Muscle of leg (tissue), 11 donors: ENCODE measurements around the gene CRIP1. TPM values are rescaled to one million over a fixed set of nuclear protein-coding genes. Genes with fewer than 3 reads are reported as not detected.

Experiments used
- DNase-seq: peaks from one replicate; pipeline ENCODE4 v3.0.0; 2013
- H3K27ac ChIP-seq: one replicate; pipeline ENCODE4 v1.5.1; 2013; ENCODE audit warnings: mild to moderate bottlenecking, low read length, control low read depth
- H3K27me3 ChIP-seq: one replicate; pipeline ENCODE4 v1.6.1; 2013; ENCODE audit warnings: low read length; ENCODE audit not compliant: control insufficient read depth, insufficient read depth
- H3K36me3 ChIP-seq: one replicate; pipeline ENCODE4 v1.6.1; 2013; ENCODE audit warnings: low read length; ENCODE audit not compliant: control insufficient read depth, insufficient read depth
- H3K4me1 ChIP-seq: one replicate; pipeline ENCODE4 v1.6.1; 2013; ENCODE audit warnings: low read length; ENCODE audit not compliant: control insufficient read depth, insufficient read depth
- H3K4me3 ChIP-seq: one replicate; pipeline ENCODE4 v1.5.1; 2013; ENCODE audit warnings: low read length, control low read depth
- H3K9me3 ChIP-seq: replicated peaks from 2 replicates; pipeline ENCODE4 v1.6.1; 2013; ENCODE audit warnings: low read depth, low read length; ENCODE audit not compliant: control insufficient read depth
- WGBS: methylation state at CpG from one replicate; pipeline ENCODE4 v1.1.5; 2013; ENCODE audit warnings: missing lambda C conversion rate; ENCODE audit not compliant: insufficient coverage; 5-methylcytosine and 5-hydroxymethylcytosine counted together
- polyA plus RNA-seq, 8 donors: library from polyadenylated mRNA; unstranded; fragments of 120-200 nt; gene quantifications; one replicate each; pipeline versions ENCODE4 v1.2.1 to v1.2.3, GENCODE V29; 2013; ENCODE audit warnings: inconsistent platforms in 1 of 8, low replicate concordance in 1 of 8; ENCODE audit not compliant: insufficient read length in 8 of 8, insufficient read depth in 1 of 8
- total RNA-seq: library from RNA; stranded (reverse); fragments of 120-200 nt; gene quantifications from one replicate; pipeline ENCODE4 v1.2.4, GENCODE V29; 2013

CRIP1 gene
- total and polyA plus RNA-seq, 9 donors, result 32.6 to 64.4 (median 56.2) TPM

- Histone ChIP-seq H3K27me3 (no peaks in the 10 kb centered on the region), H3K4me1 (peaks cover 57% of the 10 kb centered on the region), H3K36me3 (peaks cover 65% of the 10 kb centered on the region), H3K4me3 (no peak overlapping the region), H3K27ac (no peak overlapping the region), H3K9me3 (no peaks in the 10 kb centered on the region)
- no peak for DNase-seq
- WGBS, result 93% methylated on average over 13 of the region's 22 CpGs
Observed at GRCh38 chr14:105450123-105450505, 36.6 kb upstream of the CRIP1 start.

- Histone ChIP-seq H3K36me3 (peaks cover 68% of the 10 kb centered on the region), H3K4me3 (no peak overlapping the region), H3K4me1 (peaks cover 56% of the 10 kb centered on the region), H3K27ac (no peak overlapping the region), H3K27me3 (no peaks in the 10 kb centered on the region), H3K9me3 (no peaks in the 10 kb centered on the region)
- no peak for DNase-seq
- 87% methylated on average over 25 of the region's 29 CpGs for WGBS
Observed at GRCh38 chr14:105450864-105451720, 35.6 kb upstream of the CRIP1 start.

- Histone ChIP-seq H3K4me1 (peaks cover 51% of the 10 kb centered on the region), H3K27ac (no peak overlapping the region), H3K4me3 (no peak overlapping the region), H3K36me3 (peaks cover 66% of the 10 kb centered on the region), H3K27me3 (no peaks in the 10 kb centered on the region), H3K9me3 (no peaks in the 10 kb centered on the region)
- no peak for DNase-seq
- 86% methylated on average over 11 of the region's 14 CpGs for WGBS
Observed at GRCh38 chr14:105452963-105453362, 33.7 kb upstream of the CRIP1 start.

- H3K36me3 ChIP-seq, result peaks cover 73% of the 10 kb centered on the region
- 81% methylated on average over 13 of the region's 14 CpGs for WGBS
- no peak for DNase-seq
- no peak overlapping the region for H3K27ac ChIP-seq
- H3K4me3 ChIP-seq, result no peak overlapping the region
- H3K9me3 ChIP-seq, result no peaks in the 10 kb centered on the region
- H3K27me3 ChIP-seq, result no peaks in the 10 kb centered on the region
- peaks cover 43% of the 10 kb centered on the region for H3K4me1 ChIP-seq
Observed at GRCh38 chr14:105453847-105454246, 32.8 kb upstream of the CRIP1 start.

GRCh38 chr14:105455086-105455640 lies 31.5 kb upstream of the CRIP1 start:
- DNase-seq, result no peak
- H3K27ac ChIP-seq, result no peak overlapping the region
- peaks cover 37% of the 10 kb centered on the region for H3K4me1 ChIP-seq
- H3K27me3 ChIP-seq, result no peaks in the 10 kb centered on the region
- no peak overlapping the region for H3K4me3 ChIP-seq
- 93% methylated on average over 22 of the region's 22 CpGs for WGBS
- H3K36me3 ChIP-seq, result peaks cover 66% of the 10 kb centered on the region
- H3K9me3 ChIP-seq, result no peaks in the 10 kb centered on the region

GRCh38 chr14:105455766-105456660 lies 30.7 kb upstream of the CRIP1 start:
- H3K9me3 ChIP-seq, result no peaks in the 10 kb centered on the region
- 88% methylated on average over 22 of the region's 22 CpGs for WGBS
- peaks cover 29% of the 10 kb centered on the region for H3K4me1 ChIP-seq
- H3K4me3 ChIP-seq, result no peak overlapping the region
- H3K36me3 ChIP-seq, result peaks cover 65% of the 10 kb centered on the region
- no peak overlapping the region for H3K27ac ChIP-seq
- H3K27me3 ChIP-seq, result no peaks in the 10 kb centered on the region
- no peak for DNase-seq

GRCh38 chr14:105456736-105457617 lies 29.7 kb upstream of the CRIP1 start:
- Histone ChIP-seq H3K4me3 (no peak overlapping the region), H3K27me3 (no peaks in the 10 kb centered on the region), H3K9me3 (no peaks in the 10 kb centered on the region), H3K27ac (peak overlapping the region; percentile 20), H3K4me1 (peaks cover 24% of the 10 kb centered on the region), H3K36me3 (peaks cover 66% of the 10 kb centered on the region)
- peak; percentile 67 for DNase-seq
- 79% methylated on average over 22 of the region's 22 CpGs for WGBS

GRCh38 chr14:105458010-105458409 lies 28.7 kb upstream of the CRIP1 start:
- Histone ChIP-seq H3K9me3 (no peaks in the 10 kb centered on the region), H3K36me3 (peaks cover 56% of the 10 kb centered on the region), H3K27me3 (no peaks in the 10 kb centered on the region), H3K4me1 (peaks cover 24% of the 10 kb centered on the region), H3K27ac (no peak overlapping the region), H3K4me3 (no peak overlapping the region)
- DNase-seq, result no peak
- WGBS, result 79% methylated on average over 6 of the region's 18 CpGs

GRCh38 chr14:105458571-105458970 lies 28.1 kb upstream of the CRIP1 start:
- Histone ChIP-seq H3K9me3 (no peaks in the 10 kb centered on the region), H3K4me3 (no peak overlapping the region), H3K4me1 (peaks cover 24% of the 10 kb centered on the region), H3K27me3 (no peaks in the 10 kb centered on the region), H3K36me3 (peaks cover 58% of the 10 kb centered on the region), H3K27ac (no peak overlapping the region)
- 89% methylated on average over 14 of the region's 14 CpGs for WGBS
- DNase-seq, result no peak
